Pons (tissue), 1 donor: ENCODE results near the gene PHKA2.

Experiments used
- DNase-seq: peaks from one replicate; pipeline ENCODE4 v3.0.0-alpha.2; 2016; ENCODE audit warnings: low spot score

Gene PHKA2

GRCh38 chrX:18974993-18975392 lies 8.9 kb downstream of the PHKA2 start:
- DNase-seq = no peak

GRCh38 chrX:18973527-18974192 lies 10.3 kb downstream of the PHKA2 start:
- peak; percentile 66 for DNase-seq

- no peak for DNase-seq
Measured at GRCh38 chrX:18971506-18971905, 12.4 kb downstream of the PHKA2 start.

- no peak for DNase-seq
Measured at GRCh38 chrX:18970465-18970864, 13.4 kb downstream of the PHKA2 start.

GRCh38 chrX:18966624-18967023 lies 17.3 kb downstream of the PHKA2 start:
- DNase-seq = no peak

- DNase-seq = no peak
Measured at GRCh38 chrX:18964901-18965300, 19.0 kb downstream of the PHKA2 start.

- no peak for DNase-seq
Measured at GRCh38 chrX:18964026-18964425, 19.9 kb downstream of the PHKA2 start.

GRCh38 chrX:18962329-18962728 lies 21.6 kb downstream of the PHKA2 start:
- DNase-seq = no peak

GRCh38 chrX:18961686-18962085 lies 22.2 kb downstream of the PHKA2 start:
- DNase-seq = no peak

GRCh38 chrX:18956303-18957032 lies 27.4 kb downstream of the PHKA2 start:
- DNase-seq = no peak

- no peak for DNase-seq
Measured at GRCh38 chrX:18955676-18956075, 28.2 kb downstream of the PHKA2 start.

- DNase-seq = no peak
Measured at GRCh38 chrX:18951032-18951431, 32.9 kb downstream of the PHKA2 start.

GRCh38 chrX:18949944-18950301 lies 34.0 kb downstream of the PHKA2 start:
- no peak for DNase-seq

- no peak for DNase-seq
Measured at GRCh38 chrX:18949291-18949943, 34.5 kb downstream of the PHKA2 start.

- DNase-seq = no peak
Measured at GRCh38 chrX:18946611-18947010, 37.3 kb downstream of the PHKA2 start.

- DNase-seq = no peak
Measured at GRCh38 chrX:18946157-18946556, 37.8 kb downstream of the PHKA2 start.

GRCh38 chrX:18945483-18945882 lies 38.4 kb downstream of the PHKA2 start:
- no peak for DNase-seq

GRCh38 chrX:18944482-18944881 lies 39.4 kb downstream of the PHKA2 start:
- DNase-seq = no peak

- DNase-seq = no peak
Measured at GRCh38 chrX:18941896-18942295, 42.0 kb downstream of the PHKA2 start.

GRCh38 chrX:18938710-18939109 lies 45.2 kb downstream of the PHKA2 start:
- DNase-seq = no peak

- DNase-seq = no peak
Measured at GRCh38 chrX:18937173-18937572, 46.7 kb downstream of the PHKA2 start.

- DNase-seq = no peak
Measured at GRCh38 chrX:18935893-18936292, 48.0 kb downstream of the PHKA2 start.

GRCh38 chrX:18934708-18935107 lies 49.2 kb downstream of the PHKA2 start:
- no peak for DNase-seq
